Memory B cell (primary cell): ENCODE data around the gene FBXL17.
"Not testable (repeated sequence)": the region's sequence is repeated elsewhere in the genome, so short reads cannot be mapped to it uniquely, and the experiment has no call there.

Experiments used
- ATAC-seq: fragments of 150-1000 bp; cut with Tn5 transposase; 2 replicates; pipeline ENCODE4 v1.10.0; 2021; ENCODE audit warnings: low read depth, mild to moderate bottlenecking, moderate library complexity
- DNase-seq, 2 donors: peaks; one replicate each; pipeline ENCODE4 v3.0.0; 2022; ENCODE audit warnings: low spot score in 2 of 2
- H3K27ac Mint-ChIP-seq: one replicate; pipeline ENCODE4 v1.8.0; 2022; ENCODE audit warnings: mild to moderate bottlenecking, moderate library complexity, mixed read lengths
- H3K27me3 Mint-ChIP-seq: one replicate; pipeline ENCODE4 v1.8.0; 2022; ENCODE audit warnings: mixed read lengths
- H3K36me3 Mint-ChIP-seq: one replicate; pipeline ENCODE4 v1.8.0; 2022; ENCODE audit warnings: mild to moderate bottlenecking, mixed read lengths
- H3K4me1 Mint-ChIP-seq: one replicate; pipeline ENCODE4 v1.8.0; 2022; ENCODE audit warnings: mixed read lengths
- H3K4me3 Mint-ChIP-seq: one replicate; pipeline ENCODE4 v1.8.0; 2022; ENCODE audit warnings: mild to moderate bottlenecking, moderate library complexity, mixed read lengths
- H3K9me3 Mint-ChIP-seq: one replicate; pipeline ENCODE4 v1.8.0; 2022; ENCODE audit warnings: mixed read lengths

FBXL17 gene

GRCh38 chr5:108312258-108312657, 69.6 kb downstream of the FBXL17 start:
- DNase-seq (no peak), ATAC-seq (no peak)
- Mint-ChIP-seq H3K9me3 (no peaks in the 10 kb centered on the region), H3K27me3 (no peaks in the 10 kb centered on the region), H3K4me3 (no peak overlapping the region), H3K36me3 (peaks cover 9% of the 10 kb centered on the region), H3K27ac (no peak overlapping the region), H3K4me1 (no peaks in the 10 kb centered on the region)

GRCh38 chr5:108311682-108312081, 70.2 kb downstream of the FBXL17 start:
- no peaks in the 10 kb centered on the region for H3K9me3 Mint-ChIP-seq
- no peak overlapping the region for H3K27ac Mint-ChIP-seq
- no peaks in the 10 kb centered on the region for H3K27me3 Mint-ChIP-seq

GRCh38 chr5:108303611-108304010, 78.3 kb downstream of the FBXL17 start:
- no peak for ATAC-seq
- H3K4me3 Mint-ChIP-seq, result no peak overlapping the region
- peaks cover 10% of the 10 kb centered on the region for H3K4me1 Mint-ChIP-seq
- H3K27ac Mint-ChIP-seq, result peak overlapping the region; percentile 2
- H3K36me3 Mint-ChIP-seq, result no peaks in the 10 kb centered on the region
- H3K27me3 Mint-ChIP-seq, result no peaks in the 10 kb centered on the region
- no peaks in the 10 kb centered on the region for H3K9me3 Mint-ChIP-seq
- no peak for DNase-seq

More at GRCh38 chr5:108311682-108312081, 70.2 kb downstream of the FBXL17 start:
- no peak for ATAC-seq
- Mint-ChIP-seq H3K4me3 (no peak overlapping the region), H3K36me3 (peaks cover 9% of the 10 kb centered on the region), H3K4me1 (peaks cover 2% of the 10 kb centered on the region)
- DNase-seq, result no peak

- Mint-ChIP-seq H3K4me3 (no peak overlapping the region), H3K36me3 (no peaks in the 10 kb centered on the region), H3K27me3 (no peaks in the 10 kb centered on the region), H3K9me3 (no peaks in the 10 kb centered on the region), H3K27ac (peak overlapping the region; percentile 2), H3K4me1 (peaks cover 10% of the 10 kb centered on the region)
- no peak for ATAC-seq
- no peak for DNase-seq
These were observed 78.8 kb downstream of the FBXL17 start for GRCh38 chr5:108303086-108303485.

- Mint-ChIP-seq H3K4me1 (no peaks in the 10 kb centered on the region), H3K27ac (no peak overlapping the region), H3K27me3 (no peaks in the 10 kb centered on the region), H3K36me3 (peaks cover 3% of the 10 kb centered on the region), H3K9me3 (no peaks in the 10 kb centered on the region), H3K4me3 (no peak overlapping the region)
- DNase-seq (no peak), ATAC-seq (no peak)
These were observed 84.8 kb downstream of the FBXL17 start for GRCh38 chr5:108297042-108297601.

- no peak overlapping the region for H3K27ac Mint-ChIP-seq
- H3K36me3 Mint-ChIP-seq, result peaks cover 7% of the 10 kb centered on the region
- no peaks in the 10 kb centered on the region for H3K9me3 Mint-ChIP-seq
- ATAC-seq (no peak), DNase-seq (no peak)
- no peaks in the 10 kb centered on the region for H3K27me3 Mint-ChIP-seq
- H3K4me1 Mint-ChIP-seq, result no peaks in the 10 kb centered on the region
- no peak overlapping the region for H3K4me3 Mint-ChIP-seq
These were observed 86.1 kb downstream of the FBXL17 start for GRCh38 chr5:108295578-108296368.

GRCh38 chr5:108280960-108281569, 100.8 kb downstream of the FBXL17 start:
- H3K27ac Mint-ChIP-seq, result no peak overlapping the region
- H3K4me3 Mint-ChIP-seq, result no peak overlapping the region
- H3K27me3 Mint-ChIP-seq, result no peaks in the 10 kb centered on the region
- ATAC-seq, result no peak
- no peak for DNase-seq
- H3K4me1 Mint-ChIP-seq, result peaks cover 28% of the 10 kb centered on the region
- peaks cover 18% of the 10 kb centered on the region for H3K9me3 Mint-ChIP-seq
- peaks cover 50% of the 10 kb centered on the region for H3K36me3 Mint-ChIP-seq

GRCh38 chr5:108280248-108280647, 101.7 kb downstream of the FBXL17 start:
- Mint-ChIP-seq H3K36me3 (peaks cover 46% of the 10 kb centered on the region), H3K27me3 (no peaks in the 10 kb centered on the region), H3K27ac (no peak overlapping the region), H3K4me1 (peaks cover 27% of the 10 kb centered on the region), H3K4me3 (no peak overlapping the region), H3K9me3 (peaks cover 17% of the 10 kb centered on the region)
- ATAC-seq (no peak), DNase-seq (no peak)

- no peak for ATAC-seq
- no peak overlapping the region for H3K27ac Mint-ChIP-seq
- no peak for DNase-seq
These were observed 103.3 kb downstream of the FBXL17 start for GRCh38 chr5:108278285-108279240.

GRCh38 chr5:108276187-108277050, 105.5 kb downstream of the FBXL17 start:
- Mint-ChIP-seq H3K4me3 (no peak overlapping the region), H3K27me3 (no peaks in the 10 kb centered on the region), H3K9me3 (peaks cover 3% of the 10 kb centered on the region)

More at GRCh38 chr5:108278285-108279240, 103.3 kb downstream of the FBXL17 start:
- no peaks in the 10 kb centered on the region for H3K27me3 Mint-ChIP-seq
- H3K4me1 Mint-ChIP-seq, result peaks cover 25% of the 10 kb centered on the region
- peaks cover 15% of the 10 kb centered on the region for H3K9me3 Mint-ChIP-seq
- H3K36me3 Mint-ChIP-seq, result peaks cover 34% of the 10 kb centered on the region
- no peak overlapping the region for H3K4me3 Mint-ChIP-seq

GRCh38 chr5:108274080-108274479, 107.8 kb downstream of the FBXL17 start:
- not testable (repeated sequence) for H3K4me3 Mint-ChIP-seq, ATAC-seq, DNase-seq, H3K4me1 Mint-ChIP-seq, H3K9me3 Mint-ChIP-seq, H3K27me3 Mint-ChIP-seq, H3K27ac Mint-ChIP-seq
- peaks cover 12% of the 10 kb centered on the region for H3K36me3 Mint-ChIP-seq

More at GRCh38 chr5:108276187-108277050, 105.5 kb downstream of the FBXL17 start:
- no peak overlapping the region for H3K27ac Mint-ChIP-seq
- DNase-seq, result no peak
- peaks cover 22% of the 10 kb centered on the region for H3K4me1 Mint-ChIP-seq
- H3K36me3 Mint-ChIP-seq, result peaks cover 20% of the 10 kb centered on the region
- no peak for ATAC-seq

GRCh38 chr5:108271127-108271526, 110.8 kb downstream of the FBXL17 start:
- no peak overlapping the region for H3K4me3 Mint-ChIP-seq
- H3K4me1 Mint-ChIP-seq, result peaks cover 6% of the 10 kb centered on the region
- no peak overlapping the region for H3K27ac Mint-ChIP-seq
- peaks cover 2% of the 10 kb centered on the region for H3K9me3 Mint-ChIP-seq
- DNase-seq (no peak), ATAC-seq (no peak)
- H3K36me3 Mint-ChIP-seq, result peaks cover 10% of the 10 kb centered on the region
- no peaks in the 10 kb centered on the region for H3K27me3 Mint-ChIP-seq

- Mint-ChIP-seq H3K9me3 (no peaks in the 10 kb centered on the region), H3K4me3 (no peak overlapping the region), H3K4me1 (peaks cover 8% of the 10 kb centered on the region), H3K27me3 (no peaks in the 10 kb centered on the region), H3K36me3 (peaks cover 2% of the 10 kb centered on the region), H3K27ac (no peak overlapping the region)
- no peak for DNase-seq
- ATAC-seq, result no peak
These were observed 115.7 kb downstream of the FBXL17 start for GRCh38 chr5:108266242-108266641.
